HepG2 (cell line): Measurements from ENCODE around the gene IER2. TPM values are rescaled to one million over a fixed set of nuclear protein-coding genes. Genes with fewer than 3 reads are reported as not detected.

Experiments used
- AGO2 ChIP-seq: fragments of 200-400 bp; formaldehyde crosslinking; optimal IDR thresholded peaks from 2 replicates; pipeline ENCODE3; 2017; ENCODE audit warnings: mild to moderate bottlenecking, low read depth, low read length, moderate library complexity
- ARHGAP35 ChIP-seq: sonication (generic); formaldehyde crosslinking; IDR thresholded peaks from 2 replicates; pipeline ENCODE4 v1.9.0; 2022; ENCODE audit warnings: mild to moderate bottlenecking, inconsistent platforms, moderate library complexity, missing genetic modification reagents, borderline replicate concordance
- ASH2L ChIP-seq: fragments of 300-600, 200-600 bp; sonication (generic); IDR thresholded peaks from 2 replicates; pipeline ENCODE4 v1.7.0; 2017; ENCODE audit warnings: low read depth, mild to moderate bottlenecking, moderate library complexity, mixed read lengths, low read length; ENCODE audit not compliant: insufficient read length
- BRD4 ChIP-seq: sonication (generic); formaldehyde crosslinking; IDR thresholded peaks from 2 replicates; pipeline ENCODE4 v1.4.0; 2020; ENCODE audit warnings: missing genetic modification reagents
- HDAC6 ChIP-seq: fragments of 200-600 bp; sonication (generic); IDR thresholded peaks from 2 replicates; pipeline ENCODE4 v1.7.0; 2017; ENCODE audit warnings: mild to moderate bottlenecking, antibody characterized with exemption, low read length, low read depth
- NCOA2 ChIP-seq: sonication (generic); formaldehyde crosslinking; IDR thresholded peaks from 2 replicates; pipeline ENCODE4 v1.8.0; 2022; ENCODE audit warnings: inconsistent platforms
- NFKBIZ ChIP-seq: IDR thresholded peaks from 2 replicates; pipeline ENCODE4 v1.6.1; 2018; ENCODE audit warnings: missing genetic modification reagents, missing compliant biosample characterization
- POLR2AphosphoS2 ChIP-seq: IDR thresholded peaks from 2 replicates; pipeline ENCODE4 v1.6.1; 2011; ENCODE audit warnings: low read depth, low read length, improper control_type of control experiment
- SOX5 ChIP-seq: IDR thresholded peaks from 2 replicates; pipeline ENCODE4 v1.6.1; 2016; ENCODE audit warnings: borderline replicate concordance
- SYNCRIP ChIP-seq: fragments of 200-400 bp; formaldehyde crosslinking; IDR thresholded peaks from 2 replicates; pipeline ENCODE4 v1.6.1; 2018; ENCODE audit warnings: mild to moderate bottlenecking, low read depth, low read length; ENCODE audit not compliant: insufficient read depth
- XRCC5 ChIP-seq: fragments of 200-400 bp; formaldehyde crosslinking; optimal IDR thresholded peaks from 2 replicates; pipeline ENCODE3; 2017; ENCODE audit warnings: mild to moderate bottlenecking, low read length
- ZBTB46 ChIP-seq: sonication (generic); formaldehyde crosslinking; IDR thresholded peaks from 2 replicates; pipeline ENCODE4 v1.4.0; 2020; ENCODE audit warnings: mild to moderate bottlenecking, missing genetic modification reagents, borderline replicate concordance
- ZNF34 ChIP-seq: sonication (generic); formaldehyde crosslinking; IDR thresholded peaks from 2 replicates; pipeline ENCODE4 v1.4.0; 2020; ENCODE audit warnings: mild to moderate bottlenecking, missing genetic modification reagents, borderline replicate concordance
- ZNF569 ChIP-seq: sonication (generic); formaldehyde crosslinking; IDR thresholded peaks from 2 replicates; pipeline ENCODE4 v1.5.0; 2020; ENCODE audit warnings: mild to moderate bottlenecking, missing genetic modification reagents, moderate library complexity, borderline replicate concordance
- polyA plus RNA-seq, 8 experiments: library from polyadenylated mRNA; depleted of rRNA in 3 of 8; stranded (reverse) in 7 of 8; unstranded in 1 of 8; fragments of >200 nt; fragmentation: Illumina TruSeq in 4 of 8; extraction: Trizol in 4 of 8; gene quantifications; 2 replicates each; pipeline versions ENCODE4 v1.2.1 to v1.2.3, GENCODE V29; 2011 to 2016; ENCODE audit warnings: low read depth in 4 of 8, missing spikeins in 1 of 8, mixed read lengths in 1 of 8; ENCODE audit not compliant: insufficient read depth in 1 of 8
- total RNA-seq, 5 experiments: library from RNA; depleted of rRNA; stranded (reverse); fragments of >200 nt; fragmentation: Illumina TruSeq; extraction: Trizol; gene quantifications; 2 replicates each; pipeline ENCODE4 v1.2.3, GENCODE V29; 2016; ENCODE audit warnings: low read depth in 1 of 5
- TF ChIP-seq, protein P1 (sequence below): sonication (generic); formaldehyde crosslinking; IDR thresholded peaks from 2 replicates; pipeline ENCODE4 v1.4.0; 2020; ENCODE audit warnings: missing genetic modification reagents
- TF ChIP-seq, protein P2 (sequence below): IDR thresholded peaks from 2 replicates; pipeline ENCODE4 v1.6.1; 2016; ENCODE audit warnings: mild to moderate bottlenecking, missing biosample characterization, missing genetic modification reagents
- TF ChIP-seq, protein P3 (sequence below): sonication (generic); formaldehyde crosslinking; IDR thresholded peaks from 2 replicates; pipeline ENCODE4 v1.8.0; 2022; ENCODE audit warnings: mild to moderate bottlenecking, missing genetic modification reagents; ENCODE audit not compliant: insufficient replicate concordance
- TF ChIP-seq, protein P4 (sequence below): sonication (generic); formaldehyde crosslinking; IDR thresholded peaks from 2 replicates; pipeline ENCODE4 v1.4.0; 2020; ENCODE audit warnings: missing genetic modification reagents

The IER2 gene
- total and polyA plus RNA-seq, 2 of the 13 experiments (the other 11 are each of a cell fraction or from before 2014, with no cell fraction given) = 10.1 to 14.3 TPM

GRCh38 chr19:13162724-13163608 is 12.8 kb downstream of the IER2 start (continued):
- TF ChIP-seq, protein P1, sequence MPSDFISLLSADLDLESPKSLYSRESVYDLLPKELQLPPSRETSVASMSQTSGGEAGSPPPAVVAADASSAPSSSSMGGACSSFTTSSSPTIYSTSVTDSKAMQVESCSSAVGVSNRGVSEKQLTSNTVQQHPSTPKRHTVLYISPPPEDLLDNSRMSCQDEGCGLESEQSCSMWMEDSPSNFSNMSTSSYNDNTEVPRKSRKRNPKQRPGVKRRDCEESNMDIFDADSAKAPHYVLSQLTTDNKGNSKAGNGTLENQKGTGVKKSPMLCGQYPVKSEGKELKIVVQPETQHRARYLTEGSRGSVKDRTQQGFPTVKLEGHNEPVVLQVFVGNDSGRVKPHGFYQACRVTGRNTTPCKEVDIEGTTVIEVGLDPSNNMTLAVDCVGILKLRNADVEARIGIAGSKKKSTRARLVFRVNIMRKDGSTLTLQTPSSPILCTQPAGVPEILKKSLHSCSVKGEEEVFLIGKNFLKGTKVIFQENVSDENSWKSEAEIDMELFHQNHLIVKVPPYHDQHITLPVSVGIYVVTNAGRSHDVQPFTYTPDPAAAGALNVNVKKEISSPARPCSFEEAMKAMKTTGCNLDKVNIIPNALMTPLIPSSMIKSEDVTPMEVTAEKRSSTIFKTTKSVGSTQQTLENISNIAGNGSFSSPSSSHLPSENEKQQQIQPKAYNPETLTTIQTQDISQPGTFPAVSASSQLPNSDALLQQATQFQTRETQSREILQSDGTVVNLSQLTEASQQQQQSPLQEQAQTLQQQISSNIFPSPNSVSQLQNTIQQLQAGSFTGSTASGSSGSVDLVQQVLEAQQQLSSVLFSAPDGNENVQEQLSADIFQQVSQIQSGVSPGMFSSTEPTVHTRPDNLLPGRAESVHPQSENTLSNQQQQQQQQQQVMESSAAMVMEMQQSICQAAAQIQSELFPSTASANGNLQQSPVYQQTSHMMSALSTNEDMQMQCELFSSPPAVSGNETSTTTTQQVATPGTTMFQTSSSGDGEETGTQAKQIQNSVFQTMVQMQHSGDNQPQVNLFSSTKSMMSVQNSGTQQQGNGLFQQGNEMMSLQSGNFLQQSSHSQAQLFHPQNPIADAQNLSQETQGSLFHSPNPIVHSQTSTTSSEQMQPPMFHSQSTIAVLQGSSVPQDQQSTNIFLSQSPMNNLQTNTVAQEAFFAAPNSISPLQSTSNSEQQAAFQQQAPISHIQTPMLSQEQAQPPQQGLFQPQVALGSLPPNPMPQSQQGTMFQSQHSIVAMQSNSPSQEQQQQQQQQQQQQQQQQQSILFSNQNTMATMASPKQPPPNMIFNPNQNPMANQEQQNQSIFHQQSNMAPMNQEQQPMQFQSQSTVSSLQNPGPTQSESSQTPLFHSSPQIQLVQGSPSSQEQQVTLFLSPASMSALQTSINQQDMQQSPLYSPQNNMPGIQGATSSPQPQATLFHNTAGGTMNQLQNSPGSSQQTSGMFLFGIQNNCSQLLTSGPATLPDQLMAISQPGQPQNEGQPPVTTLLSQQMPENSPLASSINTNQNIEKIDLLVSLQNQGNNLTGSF = no peak
- TF ChIP-seq POLR2AphosphoS2 = no peak
- TF ChIP-seq SOX5 (CRISPR knock-in tag) = peak; percentile 69
- peak; percentile 77 for TF ChIP-seq NCOA2 (CRISPR knock-in tag)
- peak; percentile 58 for TF ChIP-seq XRCC5
- peak; percentile 92 for TF ChIP-seq ARHGAP35 (CRISPR knock-in tag)
- peak; percentile 13; the same call in 1 of the 2 replicates for TF ChIP-seq ZNF34 (CRISPR knock-in tag)
- TF ChIP-seq, protein P2, sequence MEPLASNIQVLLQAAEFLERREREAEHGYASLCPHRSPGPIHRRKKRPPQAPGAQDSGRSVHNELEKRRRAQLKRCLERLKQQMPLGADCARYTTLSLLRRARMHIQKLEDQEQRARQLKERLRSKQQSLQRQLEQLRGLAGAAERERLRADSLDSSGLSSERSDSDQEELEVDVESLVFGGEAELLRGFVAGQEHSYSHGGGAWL (CRISPR knock-in tag) = peak; percentile 50; the same call in 1 of the 2 replicates
- no peak for TF ChIP-seq HDAC6
- TF ChIP-seq ZBTB46 = no peak
- TF ChIP-seq, protein P3, sequence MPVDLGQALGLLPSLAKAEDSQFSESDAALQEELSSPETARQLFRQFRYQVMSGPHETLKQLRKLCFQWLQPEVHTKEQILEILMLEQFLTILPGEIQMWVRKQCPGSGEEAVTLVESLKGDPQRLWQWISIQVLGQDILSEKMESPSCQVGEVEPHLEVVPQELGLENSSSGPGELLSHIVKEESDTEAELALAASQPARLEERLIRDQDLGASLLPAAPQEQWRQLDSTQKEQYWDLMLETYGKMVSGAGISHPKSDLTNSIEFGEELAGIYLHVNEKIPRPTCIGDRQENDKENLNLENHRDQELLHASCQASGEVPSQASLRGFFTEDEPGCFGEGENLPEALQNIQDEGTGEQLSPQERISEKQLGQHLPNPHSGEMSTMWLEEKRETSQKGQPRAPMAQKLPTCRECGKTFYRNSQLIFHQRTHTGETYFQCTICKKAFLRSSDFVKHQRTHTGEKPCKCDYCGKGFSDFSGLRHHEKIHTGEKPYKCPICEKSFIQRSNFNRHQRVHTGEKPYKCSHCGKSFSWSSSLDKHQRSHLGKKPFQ (CRISPR knock-in tag) = peak; percentile 52
- TF ChIP-seq, protein P4, sequence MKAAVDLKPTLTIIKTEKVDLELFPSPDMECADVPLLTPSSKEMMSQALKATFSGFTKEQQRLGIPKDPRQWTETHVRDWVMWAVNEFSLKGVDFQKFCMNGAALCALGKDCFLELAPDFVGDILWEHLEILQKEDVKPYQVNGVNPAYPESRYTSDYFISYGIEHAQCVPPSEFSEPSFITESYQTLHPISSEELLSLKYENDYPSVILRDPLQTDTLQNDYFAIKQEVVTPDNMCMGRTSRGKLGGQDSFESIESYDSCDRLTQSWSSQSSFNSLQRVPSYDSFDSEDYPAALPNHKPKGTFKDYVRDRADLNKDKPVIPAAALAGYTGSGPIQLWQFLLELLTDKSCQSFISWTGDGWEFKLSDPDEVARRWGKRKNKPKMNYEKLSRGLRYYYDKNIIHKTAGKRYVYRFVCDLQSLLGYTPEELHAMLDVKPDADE (CRISPR knock-in tag) = no peak
- TF ChIP-seq ZNF569 (CRISPR knock-in tag) = peak; percentile 55; the same call in 1 of the 2 replicates
- peak; percentile 65 for TF ChIP-seq AGO2
- TF ChIP-seq ASH2L = peak; percentile 62
- TF ChIP-seq BRD4 (CRISPR knock-in tag) = no peak
- TF ChIP-seq NFKBIZ (CRISPR knock-in tag) = no peak
- TF ChIP-seq SYNCRIP = no peak
